ENCODE results near the gene ELOVL6. TPM values are rescaled to one million over a fixed set of nuclear protein-coding genes. Genes with fewer than 3 reads are reported as not detected.

ELOVL6 gene
- total and polyA plus RNA-seq, 4 donors = 19.5 to 38.8 (median 37.5) TPM

GRCh38 chr4:110165382-110166286 lies 32.8 kb downstream of the ELOVL6 start:
- Histone ChIP-seq H3K36me3 (ENCODE audit: control insufficient read depth in 4 of 4, insufficient read depth in 3 of 4, low read depth in 1 of 4, low read length in 3 of 4) (no peaks in the 10 kb centered on the region), H3K4me3 (ENCODE audit: low read depth in 1 of 3, low read length in 3 of 3) (no peak overlapping the region), H3K4me1 (ENCODE audit: control insufficient read depth in 4 of 4, insufficient read depth in 4 of 4, low read length in 3 of 4) (peaks cover 4 to 10% (median 9%) of the 10 kb centered on the region in 4 donors), H3K9ac (ENCODE audit: low read depth in 1 of 2, low read length in 2 of 2) (no peak overlapping the region), H3K9me3 (ENCODE audit: control insufficient read depth in 4 of 4, low read length in 3 of 4) (no peaks in the 10 kb centered on the region), H3K27me3 (ENCODE audit: control insufficient read depth in 4 of 4, insufficient read depth in 4 of 4, low read length in 3 of 4) (no peaks in the 10 kb centered on the region), H3K27ac (ENCODE audit: low read depth in 1 of 2, low read length in 2 of 2) (peak overlapping the region; percentile 6 to 36)
- DNase-seq (ENCODE audit: low spot score) = no peak
- TF ChIP-seq CTCF (IDR thresholded peaks at IDR 0.05; ENCODE audit: low read depth, low read length, missing input control) (no peak), HNF4G (IDR thresholded peaks at IDR 0.05) (no peak), TAF1 (conservative IDR thresholded peaks at IDR 0.05) (no peak), NR2F2 (IDR thresholded peaks at IDR 0.05) (no peak), HNF4A (conservative IDR thresholded peaks at IDR 0.05) (no peak), REST (IDR thresholded peaks at IDR 0.05) (no peak), YY1 (IDR thresholded peaks at IDR 0.05) (no peak), RXRA (IDR thresholded peaks at IDR 0.05) (no peak), RAD21 (IDR thresholded peaks at IDR 0.05) (no peak), EGR1 (IDR thresholded peaks at IDR 0.05; ENCODE audit: low read depth in 2 of 2) (no peak), JUND (IDR thresholded peaks at IDR 0.05) (no peak), ATF3 (IDR thresholded peaks at IDR 0.05) (no peak), MAX (IDR thresholded peaks at IDR 0.05) (no peak), GABPA (IDR thresholded peaks at IDR 0.05 in 1 of 2, conservative IDR thresholded peaks at IDR 0.05 in 1 of 2) (no peak), ZBTB33 (IDR thresholded peaks at IDR 0.05) (no peak), FOXA1 (IDR thresholded peaks at IDR 0.05) (no peak), FOXA2 (IDR thresholded peaks at IDR 0.05) (no peak), SP1 (IDR thresholded peaks at IDR 0.05) (no peak)
- WGBS = 70% methylated on average over 5 of the region's 5 CpGs
